GM19023 (cell line): Measurements from ENCODE around the gene TTYH1.

Experiments
- ATAC-seq: cut with Tn5 transposase; IDR thresholded peaks from one replicate; pipeline ENCODE4 v1.9.1; 2021; ENCODE audit warnings: mild to moderate bottlenecking, moderate library complexity; ENCODE audit not compliant: unreplicated experiment

The TTYH1 gene

GRCh38 chr19:54473892-54474372 lies 58.7 kb downstream of the TTYH1 start:
- ATAC-seq: no peak

DNA sequence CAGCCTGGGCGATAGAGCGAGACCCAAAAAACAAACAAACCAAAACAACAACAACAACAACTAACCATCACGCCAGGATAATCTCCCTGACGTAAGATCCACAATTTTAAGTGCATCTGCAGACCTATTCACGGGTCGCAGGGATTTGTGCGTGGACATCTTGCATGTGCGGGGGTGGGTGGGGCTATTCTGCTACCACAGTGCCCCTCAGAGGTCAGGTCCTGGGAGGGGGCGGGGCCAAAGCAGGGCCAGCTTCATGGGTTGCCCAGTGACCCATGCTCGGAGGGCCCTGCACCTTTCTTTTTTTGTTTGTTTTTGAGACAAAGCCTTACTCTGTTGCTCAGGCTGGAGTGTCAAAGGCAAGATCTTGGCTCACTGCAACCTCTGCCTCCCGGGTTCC lies 60.4 kb downstream of the TTYH1 start:
- ATAC-seq: no peak

- ATAC-seq: no peak
These were observed 62.4 kb downstream of the TTYH1 start for GRCh38 chr19:54477650-54478049.

GRCh38 chr19:54478677-54479266 lies 63.5 kb downstream of the TTYH1 start:
- no peak for ATAC-seq

DNA sequence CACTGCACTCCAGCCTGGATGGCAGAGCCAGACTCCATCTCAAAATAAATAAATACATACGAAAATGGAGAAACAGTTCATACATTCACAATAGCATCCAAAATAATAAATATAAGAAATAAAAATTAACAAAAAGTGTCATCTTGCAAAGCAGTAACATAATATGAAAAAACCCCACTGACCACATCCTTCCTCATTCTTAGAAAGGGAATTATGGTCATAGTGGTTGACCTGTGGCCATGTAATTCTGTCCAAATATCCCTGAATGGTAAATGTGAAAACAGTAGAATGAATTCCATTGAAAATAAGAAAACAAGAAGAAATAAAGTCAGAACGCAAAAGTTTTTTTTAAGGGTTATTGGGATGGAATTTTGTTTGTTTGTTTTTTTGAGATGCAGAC lies 64.8 kb downstream of the TTYH1 start:
- no peak for ATAC-seq

- no peak for ATAC-seq
These were observed 66.2 kb downstream of the TTYH1 start for GRCh38 chr19:54481326-54481930.

- no peak for ATAC-seq
These were observed 67.6 kb downstream of the TTYH1 start for GRCh38 chr19:54482889-54483288.

DNA sequence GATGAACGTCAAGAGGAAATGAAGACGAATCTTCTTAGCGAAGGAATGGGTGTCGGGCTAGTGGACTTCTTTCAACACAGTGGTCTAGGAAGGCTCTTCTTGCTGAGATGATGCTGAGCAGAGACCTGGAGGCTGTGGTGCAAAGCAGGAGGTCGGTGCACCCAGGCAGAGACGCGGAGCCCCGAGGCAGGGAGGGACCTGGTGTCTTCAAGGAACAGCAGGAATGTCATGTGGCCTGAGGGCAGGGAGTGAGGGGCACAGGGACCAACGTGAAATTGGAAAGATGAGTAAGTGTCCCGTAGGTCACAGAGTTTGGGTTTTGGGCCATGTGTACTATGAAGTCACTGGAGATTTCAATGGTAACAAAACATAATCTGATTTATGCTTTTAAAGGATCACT lies 69.2 kb downstream of the TTYH1 start:
- ATAC-seq: no peak

- no peak for ATAC-seq
These were observed 70.6 kb downstream of the TTYH1 start for GRCh38 chr19:54485851-54486250.
